ENCODE results near the gene OR12D1. TPM values are rescaled to one million over a fixed set of nuclear protein-coding genes. Genes with fewer than 3 reads are reported as not detected.

OR12D1 gene
- total RNA-seq, 1 donor from 2014 or later: not detected

DNA sequence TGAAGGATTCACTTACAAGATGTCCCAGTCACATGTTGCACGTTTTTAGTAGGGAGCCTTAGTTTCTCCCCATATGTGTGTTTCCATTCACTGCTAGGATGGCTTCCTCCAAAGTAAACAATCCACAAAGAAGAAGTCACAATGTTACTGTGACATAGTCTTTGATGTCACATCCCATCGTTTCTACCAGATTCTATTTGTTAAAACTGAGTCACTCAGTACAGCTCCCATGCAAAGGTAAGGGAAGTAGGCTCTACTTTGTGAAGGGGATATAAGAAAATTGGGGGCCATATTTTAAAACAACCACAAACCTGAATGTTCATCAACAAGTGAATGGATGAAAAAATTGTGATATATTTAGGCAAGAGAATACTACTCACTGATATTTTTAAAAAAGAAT is 42.2 kb downstream of the OR12D1 start, which contains the start of the genes OR11A1 and OR2H1:
TSS of gene OR11A1 (minus strand) at position 101 of the 400 bp plus-strand sequence. CDS start 29,430 bp downstream, outside the sequence.
TSS of gene OR2H1 (plus strand) at position 185 of the 400 bp plus-strand sequence. CDS start 4,615 bp downstream, outside the sequence.
- Histone ChIP-seq H3K27ac (no peak within 1 kb of the TSS), H3K4me3 (no peak within 1 kb of the TSS), H3K36me3 (no peaks in the 10 kb centered on the region), H3K4me1 (no peaks in the 10 kb centered on the region), H3K27me3 (no peaks in the 10 kb centered on the region), H3K9me3 (no peaks in the 10 kb centered on the region)
- intact Hi-C loops (cut with DNase I): no loop called here
- no peak for DNase-seq (ENCODE audit: low spot score in 2 of 2)
- no peak for TF ChIP-seq CTCF (IDR thresholded peaks at IDR 0.05)

DNA sequence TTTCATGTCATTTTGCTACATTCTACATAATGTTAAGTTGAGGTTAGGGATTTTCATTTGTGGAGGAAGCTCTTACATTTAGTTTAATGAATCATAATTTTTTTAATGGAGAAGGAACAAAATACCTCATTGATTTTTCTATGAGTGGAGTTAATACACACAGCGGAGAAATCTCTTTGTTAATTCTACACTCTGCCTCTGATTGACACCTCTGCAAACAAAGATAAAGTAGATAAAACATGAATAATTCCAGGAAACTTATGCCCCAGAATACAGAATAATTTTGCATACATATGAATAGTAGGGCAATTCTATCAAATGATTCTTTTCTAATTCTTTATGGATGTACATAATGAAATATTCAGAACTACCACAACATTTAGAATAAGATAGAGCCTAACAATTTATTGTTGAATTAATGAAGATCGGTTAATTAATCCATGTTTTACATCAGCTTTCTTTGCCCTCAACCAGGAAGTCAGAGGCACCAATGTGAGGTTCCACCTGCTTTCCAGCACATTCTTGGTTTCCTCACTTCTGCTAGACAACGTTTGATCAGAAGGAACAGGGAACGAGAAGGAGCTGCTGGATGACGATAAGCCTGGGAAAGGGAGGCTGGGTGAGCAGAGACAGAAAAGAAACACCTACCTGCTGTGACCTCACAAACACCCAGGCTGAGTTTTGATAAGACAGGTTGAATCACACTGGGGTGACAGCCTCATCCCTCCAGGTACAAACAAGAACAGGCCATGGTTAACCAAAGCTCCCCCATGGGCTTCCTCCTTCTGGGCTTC is 46.5 kb downstream of the OR12D1 start:
- Histone ChIP-seq H3K4me1 (no peaks in the 10 kb centered on the region), H3K9me3 (no peaks in the 10 kb centered on the region), H3K27ac (no peak overlapping the region), H3K27me3 (no peaks in the 10 kb centered on the region), H3K4me3 (no peak overlapping the region), H3K36me3 (no peaks in the 10 kb centered on the region)
- intact Hi-C loops (cut with DNase I): no loop called here
- no peak for DNase-seq (ENCODE audit: low spot score in 2 of 2)
- no peak for TF ChIP-seq CTCF (IDR thresholded peaks at IDR 0.05)

DNA sequence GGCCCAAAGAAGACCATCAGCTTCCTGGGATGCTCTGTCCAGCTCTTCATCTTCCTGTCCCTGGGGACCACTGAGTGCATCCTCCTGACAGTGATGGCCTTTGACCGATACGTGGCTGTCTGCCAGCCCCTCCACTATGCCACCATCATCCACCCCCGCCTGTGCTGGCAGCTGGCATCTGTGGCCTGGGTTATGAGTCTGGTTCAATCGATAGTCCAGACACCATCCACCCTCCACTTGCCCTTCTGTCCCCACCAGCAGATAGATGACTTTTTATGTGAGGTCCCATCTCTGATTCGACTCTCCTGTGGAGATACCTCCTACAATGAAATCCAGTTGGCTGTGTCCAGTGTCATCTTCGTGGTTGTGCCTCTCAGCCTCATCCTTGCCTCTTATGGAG is 47.3 kb downstream of the OR12D1 start:
- intact Hi-C loops (cut with DNase I): no loop called here

GRCh38 chr6:29465279-29465678 is 50.6 kb downstream of the OR12D1 start:
- intact Hi-C loops (cut with DNase I): no loop called here
- H3K27ac ChIP-seq: no peak overlapping the region
- TF ChIP-seq CTCF (IDR thresholded peaks at IDR 0.05): no peak
- no peaks in the 10 kb centered on the region for H3K9me3 ChIP-seq
- H3K36me3 ChIP-seq: no peaks in the 10 kb centered on the region
- H3K4me1 ChIP-seq: no peaks in the 10 kb centered on the region
- no peak for DNase-seq (ENCODE audit: low spot score in 2 of 2)
- no peak overlapping the region for H3K4me3 ChIP-seq
- no peaks in the 10 kb centered on the region for H3K27me3 ChIP-seq

More for the DNA sequence above, 47.3 kb downstream of the OR12D1 start:
- Histone ChIP-seq H3K4me1 (no peaks in the 10 kb centered on the region), H3K27ac (no peak overlapping the region), H3K9me3 (no peaks in the 10 kb centered on the region), H3K4me3 (no peak overlapping the region), H3K36me3 (no peaks in the 10 kb centered on the region), H3K27me3 (no peaks in the 10 kb centered on the region)
- no peak for TF ChIP-seq CTCF (IDR thresholded peaks at IDR 0.05)
- DNase-seq (ENCODE audit: low spot score in 2 of 2): no peak

- no peak for DNase-seq (ENCODE audit: low spot score in 2 of 2)
- intact Hi-C loops (cut with DNase I): no loop called here
Observed at GRCh38 chr6:29465801-29466200, 51.1 kb downstream of the OR12D1 start.

More at GRCh38 chr6:29465801-29466200, 51.1 kb downstream of the OR12D1 start:
- Histone ChIP-seq H3K9me3 (no peaks in the 10 kb centered on the region), H3K36me3 (no peaks in the 10 kb centered on the region), H3K27ac (no peak overlapping the region), H3K4me3 (no peak overlapping the region), H3K4me1 (no peaks in the 10 kb centered on the region), H3K27me3 (no peaks in the 10 kb centered on the region)
- no peak for TF ChIP-seq CTCF (IDR thresholded peaks at IDR 0.05)

Measured in ascending aorta (tissue), 2 donors.